ENCODE results near the gene PRKG2.
A peak's percentile ranks its signal among the peaks of the same experiment; 100 is the strongest.

PRKG2 gene

GRCh38 chr4:81096566-81096965, 118.5 kb downstream of the PRKG2 start:
- DNase-seq (ENCODE audit: low spot score) = no peak

GRCh38 chr4:81095389-81095788, 119.6 kb downstream of the PRKG2 start:
- DNase-seq (ENCODE audit: low spot score) = no peak

GRCh38 chr4:81093720-81094401, 121.2 kb downstream of the PRKG2 start:
- DNase-seq (ENCODE audit: low spot score) = no peak

GRCh38 chr4:81085979-81086378, 129.0 kb downstream of the PRKG2 start:
- DNase-seq (ENCODE audit: low spot score) = no peak

- no peak for DNase-seq (ENCODE audit: low spot score)
These were observed 129.7 kb downstream of the PRKG2 start for GRCh38 chr4:81085291-81085690.

- DNase-seq (ENCODE audit: low spot score) = no peak
These were observed 130.4 kb downstream of the PRKG2 start for GRCh38 chr4:81084634-81085033.

GRCh38 chr4:81084029-81084428, 131.0 kb downstream of the PRKG2 start:
- no peak for DNase-seq (ENCODE audit: low spot score)

GRCh38 chr4:81081156-81081555, 133.9 kb downstream of the PRKG2 start:
- no peak for DNase-seq (ENCODE audit: low spot score)

- no peak for DNase-seq (ENCODE audit: low spot score)
These were observed 144.0 kb downstream of the PRKG2 start for GRCh38 chr4:81071013-81071412.

- peak; percentile 72 for DNase-seq (ENCODE audit: low spot score)
These were observed 145.2 kb downstream of the PRKG2 start for GRCh38 chr4:81069706-81070331.

GRCh38 chr4:81065446-81065845, 149.6 kb downstream of the PRKG2 start:
- no peak for DNase-seq (ENCODE audit: low spot score)

GRCh38 chr4:81062001-81062400, 153.0 kb downstream of the PRKG2 start:
- no peak for DNase-seq (ENCODE audit: low spot score)

GRCh38 chr4:81061344-81061730, 153.7 kb downstream of the PRKG2 start:
- no peak for DNase-seq (ENCODE audit: low spot score)

GRCh38 chr4:81060587-81061343, 154.3 kb downstream of the PRKG2 start:
- DNase-seq (ENCODE audit: low spot score) = no peak

- no peak for DNase-seq (ENCODE audit: low spot score)
These were observed 156.4 kb downstream of the PRKG2 start for GRCh38 chr4:81058621-81059020.

GRCh38 chr4:81052119-81053068, 162.6 kb downstream of the PRKG2 start:
- peak; percentile 56 for DNase-seq (ENCODE audit: low spot score)

- DNase-seq (ENCODE audit: low spot score) = no peak
These were observed 165.1 kb downstream of the PRKG2 start for GRCh38 chr4:81049907-81050306.

GRCh38 chr4:81049330-81049729, 165.7 kb downstream of the PRKG2 start:
- DNase-seq (ENCODE audit: low spot score) = no peak

GRCh38 chr4:81042578-81043365, 172.2 kb downstream of the PRKG2 start:
- no peak for DNase-seq (ENCODE audit: low spot score)

GRCh38 chr4:81040012-81040659, 174.9 kb downstream of the PRKG2 start:
- DNase-seq (ENCODE audit: low spot score) = peak; percentile 29

Data from iPS-NIHi11 (cell line).